ENCODE data around the gene ANKRD33. TPM values are rescaled to one million over a fixed set of nuclear protein-coding genes. Genes with fewer than 3 reads are reported as not detected.

Gene ANKRD33
- total RNA-seq: not detected

GRCh38 chr12:51887476-51888315 is at the start of gene ANKRD33:
Gene ANKRD33, plus strand, starts transcription at chr12:51888103. Its CDS starts 84 bp downstream, at chr12:51888187.
- TF ChIP-seq CTCF (IDR thresholded peaks at IDR 0.05; ENCODE audit: low read depth): no peak

- no peak for TF ChIP-seq CTCF (IDR thresholded peaks at IDR 0.05; ENCODE audit: low read depth)
Observed at GRCh38 chr12:51838762-51839161, 49.1 kb upstream of the ANKRD33 start.

- TF ChIP-seq CTCF (IDR thresholded peaks at IDR 0.05; ENCODE audit: low read depth): no peak
Observed at GRCh38 chr12:51839310-51839947, 48.5 kb upstream of the ANKRD33 start.

GRCh38 chr12:51840966-51841365 is 46.9 kb upstream of the ANKRD33 start:
- TF ChIP-seq CTCF (IDR thresholded peaks at IDR 0.05; ENCODE audit: low read depth): no peak

- TF ChIP-seq CTCF (IDR thresholded peaks at IDR 0.05; ENCODE audit: low read depth): no peak
Observed at GRCh38 chr12:51841727-51842126, 46.2 kb upstream of the ANKRD33 start.

- TF ChIP-seq CTCF (IDR thresholded peaks at IDR 0.05; ENCODE audit: low read depth): no peak
Observed at GRCh38 chr12:51844854-51845253, 43.0 kb upstream of the ANKRD33 start.

GRCh38 chr12:51845482-51845881 is 42.4 kb upstream of the ANKRD33 start:
- TF ChIP-seq CTCF (IDR thresholded peaks at IDR 0.05; ENCODE audit: low read depth): no peak

Measured in subcutaneous adipose tissue (tissue), 4 donors.